Transverse colon (tissue), 4 donors: ENCODE measurements around the gene FAM174C.

Experiments
- EP300 ChIP-seq: sonication (generic); formaldehyde crosslinking; IDR thresholded peaks from one replicate; pipeline ENCODE4 v1.6.1; 2017; ENCODE audit warnings: antibody characterized with exemption, low read depth
- POLR2A ChIP-seq: fragments of 450-650 bp; IDR thresholded peaks from one replicate; pipeline ENCODE4 v1.6.1; 2016; ENCODE audit warnings: antibody characterized with exemption, mild to moderate bottlenecking, moderate library complexity
- POLR2AphosphoS5 ChIP-seq, 3 donors: sonication (generic); formaldehyde crosslinking; IDR thresholded peaks; one replicate each; pipeline ENCODE4 v1.6.1; 2016; ENCODE audit warnings: antibody characterized with exemption in 3 of 3
- TF ChIP-seq, protein P1 (sequence below), 5 experiments: fragments of 200-600 bp in 3 of 5; fragments of 450-650 bp in 2 of 5; sonication (generic) in 3 of 5; IDR thresholded peaks; 1 replicate in 2 of 5; 2 replicates in 3 of 5; pipeline ENCODE4 v1.5.1; 2016 to 2017; ENCODE audit warnings: antibody characterized with exemption in 5 of 5, inconsistent platforms in 3 of 5, mild to moderate bottlenecking in 2 of 5, moderate library complexity in 1 of 5

DNA sequence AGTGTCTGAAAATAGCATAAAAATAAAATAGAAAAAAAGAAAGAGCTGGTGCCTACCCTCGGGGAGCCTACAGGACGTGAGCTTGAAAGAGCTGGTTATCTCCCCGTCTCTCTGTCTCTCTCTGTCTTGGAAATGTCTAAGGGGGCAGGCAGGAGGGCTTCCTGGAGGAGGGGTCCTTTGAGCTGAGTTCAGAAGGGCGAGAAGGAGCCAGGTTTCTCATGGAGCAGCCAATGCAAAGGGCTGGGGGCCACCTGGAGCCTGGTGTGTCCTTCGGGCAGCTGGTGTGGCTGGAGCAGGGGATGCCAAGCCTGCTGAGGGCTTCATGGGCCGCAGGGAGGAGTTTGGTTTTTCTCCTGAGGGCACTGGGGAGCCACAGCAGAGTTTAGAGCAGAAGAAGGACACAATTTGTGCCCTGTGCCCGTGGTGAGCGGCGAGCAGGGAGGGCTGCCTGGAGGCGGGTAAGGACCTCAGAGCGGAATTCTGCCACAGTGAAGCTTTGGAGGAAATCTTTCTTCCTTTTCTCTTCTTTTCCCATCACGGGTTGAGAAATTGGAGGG lies 49.0 kb downstream of the FAM174C start:
- TF ChIP-seq, protein P1, sequence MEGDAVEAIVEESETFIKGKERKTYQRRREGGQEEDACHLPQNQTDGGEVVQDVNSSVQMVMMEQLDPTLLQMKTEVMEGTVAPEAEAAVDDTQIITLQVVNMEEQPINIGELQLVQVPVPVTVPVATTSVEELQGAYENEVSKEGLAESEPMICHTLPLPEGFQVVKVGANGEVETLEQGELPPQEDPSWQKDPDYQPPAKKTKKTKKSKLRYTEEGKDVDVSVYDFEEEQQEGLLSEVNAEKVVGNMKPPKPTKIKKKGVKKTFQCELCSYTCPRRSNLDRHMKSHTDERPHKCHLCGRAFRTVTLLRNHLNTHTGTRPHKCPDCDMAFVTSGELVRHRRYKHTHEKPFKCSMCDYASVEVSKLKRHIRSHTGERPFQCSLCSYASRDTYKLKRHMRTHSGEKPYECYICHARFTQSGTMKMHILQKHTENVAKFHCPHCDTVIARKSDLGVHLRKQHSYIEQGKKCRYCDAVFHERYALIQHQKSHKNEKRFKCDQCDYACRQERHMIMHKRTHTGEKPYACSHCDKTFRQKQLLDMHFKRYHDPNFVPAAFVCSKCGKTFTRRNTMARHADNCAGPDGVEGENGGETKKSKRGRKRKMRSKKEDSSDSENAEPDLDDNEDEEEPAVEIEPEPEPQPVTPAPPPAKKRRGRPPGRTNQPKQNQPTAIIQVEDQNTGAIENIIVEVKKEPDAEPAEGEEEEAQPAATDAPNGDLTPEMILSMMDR (IDR thresholded peaks at IDR 0.05): no peak
- TF ChIP-seq POLR2A (no peak), POLR2AphosphoS5 (IDR thresholded peaks at IDR 0.05) (no peak), EP300 (no peak)
